Measurements from ENCODE around the gene SLC24A5. TPM values are rescaled to one million over a fixed set of nuclear protein-coding genes. Genes with fewer than 3 reads are reported as not detected.

The SLC24A5 gene
- total and polyA plus RNA-seq, 2 donors (not counting 1 experiment from before 2014, with no cell fraction given) = not detected

- no peak for DNase-seq
- H3K9me3 ChIP-seq (ENCODE audit: control extremely low read depth in 1 of 3, control insufficient read depth in 2 of 3, insufficient read depth in 1 of 3, low read length in 2 of 3) = no peaks in the 10 kb centered on the region
- H2AFZ ChIP-seq (ENCODE audit: insufficient read depth, low read depth, low read length, poor library complexity, severe bottlenecking) = no peak overlapping the region
- TF ChIP-seq CTCF (IDR thresholded peaks at IDR 0.05) (no peak), EZH2 (IDR thresholded peaks at IDR 0.05; ENCODE audit: borderline replicate concordance, insufficient read depth, low read depth, low read length, poor library complexity, severe bottlenecking) (no peak)
- Mint-ChIP-seq H3K27ac (no peak overlapping the region), H3K4me3 (no peak overlapping the region), H3K4me1 (peaks cover 3% of the 10 kb centered on the region), H3K27me3 (no peaks in the 10 kb centered on the region), H3K9me3 (ENCODE audit: insufficient read depth) (no peaks in the 10 kb centered on the region)
- H3K4me3 ChIP-seq (ENCODE audit: control extremely low read depth in 1 of 5, extremely low read depth in 1 of 5, insufficient read depth in 1 of 5, low read depth in 2 of 5, low read length in 4 of 5) = no peak overlapping the region
- H3K79me2 ChIP-seq (ENCODE audit: control insufficient read depth, insufficient read depth, low read length) = no peaks in the 10 kb centered on the region
- no peaks in the 10 kb centered on the region for H4K20me1 ChIP-seq (ENCODE audit: control insufficient read depth, insufficient read depth, low read length, poor library complexity, severe bottlenecking)
- ATAC-seq (ENCODE audit: low read depth) = no peak
- H3K9ac ChIP-seq (ENCODE audit: low read length) = no peak overlapping the region
- H3K36me3 ChIP-seq (replicated peaks in 1 of 2; ENCODE audit: control extremely low read depth in 1 of 2, control insufficient read depth in 1 of 2, extremely low read depth in 1 of 2, insufficient read depth in 2 of 2, low read length in 1 of 2) = peaks cover 2 to 5% of the 10 kb centered on the region in 2 experiments
- H3K4me2 ChIP-seq (replicated peaks; ENCODE audit: low read depth, low read length, poor library complexity, severe bottlenecking) = no peak overlapping the region
- intact Hi-C loops (cut with micrococcal nuclease) = no loop called here
- CTCF ChIA-PET = no interaction called here
- POLR2A ChIA-PET = no interaction called here
- H3K27me3 ChIP-seq (replicated peaks in 1 of 4; ENCODE audit: control extremely low read depth in 1 of 4, control insufficient read depth in 3 of 4, insufficient read depth in 4 of 4, low read length in 3 of 4) = no peaks in the 10 kb centered on the region
- no peaks in the 10 kb centered on the region for H3K4me1 ChIP-seq (ENCODE audit: control insufficient read depth in 2 of 2, insufficient read depth in 2 of 2, low read length in 2 of 2)
- H3K27ac ChIP-seq (ENCODE audit: low read length in 2 of 2) = no peak overlapping the region
Measured at GRCh38 chr15:48147358-48147757, 26.6 kb downstream of the SLC24A5 start.

GRCh38 chr15:48149858-48150257 lies 29.1 kb downstream of the SLC24A5 start:
- ChIA-PET CTCF (no interaction called here), POLR2A (no interaction called here)
- TF ChIP-seq CTCF (IDR thresholded peaks at IDR 0.05) = no peak
- no peak for TF ChIP-seq EZH2 (IDR thresholded peaks at IDR 0.05; ENCODE audit: borderline replicate concordance, insufficient read depth, low read depth, low read length, poor library complexity, severe bottlenecking)
- peaks cover 2% of the 10 kb centered on the region for H3K4me1 Mint-ChIP-seq
- Histone ChIP-seq H4K20me1 (ENCODE audit: control insufficient read depth, insufficient read depth, low read length, poor library complexity, severe bottlenecking) (no peaks in the 10 kb centered on the region), H3K79me2 (ENCODE audit: control insufficient read depth, insufficient read depth, low read length) (no peaks in the 10 kb centered on the region), H3K27me3 (replicated peaks in 1 of 4; ENCODE audit: control extremely low read depth in 1 of 4, control insufficient read depth in 3 of 4, insufficient read depth in 4 of 4, low read length in 3 of 4) (no peaks in the 10 kb centered on the region), H3K27ac (ENCODE audit: low read length in 2 of 2) (no peak overlapping the region), H3K4me2 (replicated peaks; ENCODE audit: low read depth, low read length, poor library complexity, severe bottlenecking) (no peak overlapping the region), H3K4me3 (ENCODE audit: control extremely low read depth in 1 of 5, extremely low read depth in 1 of 5, insufficient read depth in 1 of 5, low read depth in 2 of 5, low read length in 4 of 5) (no peak overlapping the region), H3K9ac (ENCODE audit: low read length) (no peak overlapping the region), H3K4me1 (ENCODE audit: control insufficient read depth in 2 of 2, insufficient read depth in 2 of 2, low read length in 2 of 2) (no peaks in the 10 kb centered on the region), H3K36me3 (replicated peaks in 1 of 2; ENCODE audit: control extremely low read depth in 1 of 2, control insufficient read depth in 1 of 2, extremely low read depth in 1 of 2, insufficient read depth in 2 of 2, low read length in 1 of 2) (peaks cover 5% of the 10 kb centered on the region in 2 experiments), H2AFZ (ENCODE audit: insufficient read depth, low read depth, low read length, poor library complexity, severe bottlenecking) (no peak overlapping the region), H3K9me3 (ENCODE audit: control extremely low read depth in 1 of 3, control insufficient read depth in 2 of 3, insufficient read depth in 1 of 3, low read length in 2 of 3) (no peaks in the 10 kb centered on the region)
- 94% methylated on average over 3 of the region's 4 CpGs for WGBS (ENCODE audit: insufficient coverage)
- H3K4me3 Mint-ChIP-seq = no peak overlapping the region
- no peaks in the 10 kb centered on the region for H3K27me3 Mint-ChIP-seq
- ATAC-seq (ENCODE audit: low read depth) (no peak), DNase-seq (no peak)
- intact Hi-C loops (cut with micrococcal nuclease) = no loop called here
- no peak overlapping the region for H3K27ac Mint-ChIP-seq
- no peaks in the 10 kb centered on the region for H3K9me3 Mint-ChIP-seq (ENCODE audit: insufficient read depth)

Data from B cell (primary cell).